HG02798 (cell line): ENCODE measurements around the gene PLIN1.

ENCODE experiments used
- ATAC-seq: cut with Tn5 transposase; IDR thresholded peaks from one replicate; pipeline ENCODE4 v1.9.1; 2021; ENCODE audit warnings: mild to moderate bottlenecking; ENCODE audit not compliant: unreplicated experiment, poor library complexity

Gene PLIN1

DNA sequence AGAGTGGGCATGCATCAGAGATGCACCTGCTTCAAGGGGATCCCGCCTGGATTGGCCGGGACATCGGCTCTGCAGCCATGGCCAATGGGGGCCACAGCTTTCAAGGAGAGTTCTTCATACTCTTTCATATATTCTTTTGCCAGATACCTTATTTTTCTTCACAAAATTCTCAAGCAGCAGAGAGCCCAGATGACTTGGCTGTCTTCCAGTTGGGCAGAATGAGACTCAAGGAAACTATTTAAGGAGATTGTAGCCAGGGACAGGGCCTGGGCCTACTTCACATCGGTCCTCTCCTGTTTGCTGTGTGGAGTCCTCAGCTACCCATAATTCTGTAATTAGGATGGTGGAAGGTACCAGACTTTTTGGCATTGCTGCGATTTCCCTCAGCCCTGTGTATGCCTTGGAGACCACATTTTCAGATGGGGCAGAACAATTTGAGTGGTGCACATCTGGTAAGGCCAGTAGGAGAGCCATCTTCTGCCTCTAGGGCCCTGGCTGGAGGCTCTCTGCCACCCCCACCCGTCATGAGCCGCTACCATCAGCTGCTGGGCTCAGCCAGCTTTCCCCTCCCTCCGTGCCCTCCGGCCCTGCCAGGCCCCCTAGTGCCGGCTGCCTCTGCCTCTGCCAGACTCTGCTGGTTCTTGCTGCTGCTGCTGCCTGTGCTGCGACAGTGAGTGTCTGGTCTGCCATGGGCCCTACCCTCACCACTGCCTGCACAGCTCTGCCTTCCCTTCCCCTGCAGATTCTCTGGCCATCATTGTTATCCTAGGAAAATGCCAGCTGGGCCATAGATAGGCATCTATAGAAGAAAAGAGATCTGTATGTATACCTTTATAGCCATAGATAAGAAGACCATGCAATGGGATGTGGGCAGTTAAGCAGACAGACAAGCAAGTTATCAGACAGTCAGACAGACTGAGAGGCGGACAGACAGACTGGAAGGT, 6.7 kb downstream of the PLIN1 start:
- no peak for ATAC-seq

DNA sequence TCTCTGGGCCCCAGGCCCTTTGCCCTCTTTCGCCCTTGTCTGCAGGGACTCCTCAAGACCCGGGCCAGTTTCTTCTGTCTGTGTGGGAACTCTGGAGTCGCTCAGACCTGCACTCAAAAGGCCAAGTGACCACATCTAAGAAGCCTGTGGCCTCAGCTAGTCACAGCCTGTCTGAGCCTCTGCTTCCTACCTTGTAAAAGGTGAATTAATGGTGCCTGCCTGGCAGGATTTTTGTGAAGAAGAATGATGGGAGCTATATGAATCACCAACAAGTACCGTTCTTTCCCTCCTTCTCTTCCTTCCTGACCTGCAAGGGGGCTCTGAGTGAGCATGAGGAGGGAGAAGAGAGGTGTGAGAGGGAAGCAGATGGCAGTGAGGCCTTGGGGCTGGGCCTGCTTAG, 7.5 kb downstream of the PLIN1 start:
- no peak for ATAC-seq

DNA sequence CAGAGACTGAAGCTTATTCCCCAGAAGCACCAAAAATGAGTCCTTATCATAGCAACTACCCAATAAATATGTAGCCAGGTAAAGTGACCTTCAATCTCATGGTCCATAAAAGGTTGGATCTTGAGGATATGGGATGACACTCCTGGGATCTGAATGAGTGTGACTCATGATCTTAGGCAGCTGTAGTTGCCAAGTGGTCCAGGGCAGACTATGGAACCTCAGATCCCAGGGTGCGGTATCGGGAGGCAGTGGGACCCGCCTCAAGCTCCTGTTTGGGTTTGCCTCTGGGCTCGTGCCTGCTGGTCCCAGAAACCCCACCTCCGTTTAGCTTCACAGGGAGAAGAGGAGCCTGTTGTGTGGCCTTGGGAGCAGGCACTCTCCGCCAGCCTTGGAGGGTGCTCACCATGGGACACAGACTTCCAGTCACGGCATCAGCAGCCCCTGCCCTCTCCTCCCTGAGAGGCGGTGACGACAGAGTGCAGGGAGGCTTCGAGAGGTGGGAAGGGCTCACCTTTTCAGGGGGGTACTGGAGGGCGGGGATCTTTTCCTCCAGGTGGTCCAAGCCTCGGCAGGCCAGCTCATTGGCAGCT, 8.1 kb downstream of the PLIN1 start:
- no peak for ATAC-seq

DNA sequence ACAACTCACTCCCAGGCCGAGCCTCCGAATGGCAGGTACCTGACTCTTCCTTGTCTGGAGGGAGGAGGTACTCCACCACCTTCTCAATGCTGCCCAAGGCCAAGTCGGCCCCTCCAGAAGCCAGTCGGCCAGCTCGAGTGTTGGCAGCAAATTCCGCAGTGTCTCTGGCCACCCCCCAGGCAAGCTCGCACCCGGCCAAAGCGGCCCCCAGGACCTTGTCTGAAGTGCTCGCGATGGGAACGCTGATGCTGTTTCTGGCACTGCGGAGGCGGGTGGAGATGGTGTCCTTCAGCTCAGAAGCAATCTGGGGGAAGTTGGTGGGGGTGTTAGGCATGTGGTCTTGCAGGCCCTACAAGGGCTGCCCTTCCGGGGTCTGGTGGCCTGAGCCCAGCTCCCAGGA, 9.2 kb downstream of the PLIN1 start:
- ATAC-seq, result no peak

DNA sequence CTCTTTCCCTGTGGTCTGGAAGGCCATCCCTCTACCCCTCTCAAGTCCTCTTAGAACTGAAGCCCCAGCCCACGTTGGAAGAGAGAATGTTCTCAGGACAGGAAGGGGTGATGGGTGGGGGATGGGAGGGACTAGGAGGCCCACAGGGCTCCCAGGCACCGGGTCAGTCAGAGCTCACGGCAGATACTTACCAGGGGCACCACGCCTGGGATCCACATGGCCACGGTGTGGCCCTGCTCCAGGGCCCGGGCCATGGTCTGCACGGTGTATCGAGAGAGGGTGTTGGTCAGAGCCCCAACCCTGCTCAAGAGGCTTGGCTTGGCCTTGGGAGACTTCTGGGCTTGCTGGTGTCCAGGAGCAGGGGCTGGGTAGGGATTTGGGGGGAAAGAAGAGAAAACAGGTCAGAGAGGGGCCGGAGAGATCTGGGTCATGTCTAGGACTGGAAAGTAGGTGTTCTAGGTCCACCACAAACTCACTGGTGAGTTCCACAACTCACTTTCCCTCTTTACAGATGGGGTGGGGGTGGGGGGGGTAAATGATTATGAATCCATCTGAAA, 9.8 kb downstream of the PLIN1 start:
- ATAC-seq, result no peak

DNA sequence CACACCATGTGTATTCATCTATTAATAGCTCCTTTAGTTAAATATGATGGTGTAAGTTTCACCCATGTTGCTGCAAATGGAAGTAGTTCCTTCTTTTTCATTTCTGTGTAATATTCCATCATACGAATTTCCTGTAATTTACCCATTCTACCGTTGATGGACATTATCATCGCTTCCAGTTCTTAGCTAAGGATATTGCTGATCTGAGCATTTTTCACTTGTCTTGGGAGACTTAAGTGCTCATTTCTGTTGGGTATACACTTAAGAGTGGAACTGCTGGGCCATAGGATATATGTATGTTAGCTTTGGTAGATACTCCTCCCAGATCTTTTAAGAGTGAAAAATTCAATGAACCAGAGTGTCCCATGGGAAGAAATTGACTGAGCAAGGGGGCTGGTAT, 11.0 kb downstream of the PLIN1 start:
- ATAC-seq, result no peak

DNA sequence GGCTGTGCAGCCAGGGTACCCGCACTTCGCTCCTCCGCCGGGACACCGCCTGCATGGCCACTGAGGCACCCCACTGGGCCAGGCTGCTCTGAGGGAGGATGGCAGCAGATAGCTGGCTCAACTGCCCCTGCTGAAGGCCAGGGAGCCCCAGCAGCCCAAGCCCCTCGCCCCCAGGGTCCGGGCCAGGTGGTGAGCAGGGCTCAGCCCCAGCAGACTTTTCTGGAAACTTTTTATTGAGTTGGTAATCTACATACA, 11.5 kb downstream of the PLIN1 start:
- ATAC-seq, result no peak

DNA sequence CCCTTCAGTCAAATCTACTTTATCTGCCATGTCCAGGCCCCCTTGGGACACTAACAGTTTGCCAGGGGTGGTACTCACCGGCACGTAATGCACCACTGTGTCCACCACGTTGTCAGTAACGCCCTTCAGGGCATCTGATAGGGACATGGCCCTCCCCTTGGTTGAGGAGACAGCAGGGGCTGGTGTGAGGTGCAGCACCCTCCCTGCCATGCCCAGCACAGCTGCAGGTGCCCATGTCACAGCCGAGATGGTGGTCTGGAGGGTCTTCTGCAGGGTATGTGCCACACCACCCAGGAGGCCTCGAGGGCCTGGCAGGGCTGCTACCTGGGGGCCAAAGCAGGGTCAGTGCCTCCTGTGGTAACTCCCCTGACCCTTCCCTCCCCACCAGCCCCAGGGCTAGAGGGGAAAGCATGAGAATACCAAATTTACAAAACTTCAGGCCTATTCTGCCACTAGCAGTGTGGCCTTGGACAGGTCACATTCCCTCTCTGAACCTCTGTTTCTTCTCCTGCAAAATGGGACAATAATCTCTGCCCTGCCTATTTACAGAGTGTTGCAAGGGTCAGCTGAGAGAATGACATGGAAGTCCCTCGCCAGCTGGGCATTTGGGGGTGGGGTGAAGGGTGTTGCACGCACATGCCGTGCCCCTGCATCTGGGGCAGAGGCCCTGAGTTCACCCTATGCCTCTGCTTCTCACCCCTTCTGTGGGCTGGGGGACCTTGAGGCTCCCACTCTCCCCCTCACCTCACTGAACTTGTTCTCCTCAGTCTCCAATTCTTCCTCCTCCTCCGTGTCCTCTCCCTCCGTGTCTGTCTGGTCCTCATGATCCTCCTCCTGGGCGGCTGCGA, 12.1 kb downstream of the PLIN1 start:
- ATAC-seq, result no peak

DNA sequence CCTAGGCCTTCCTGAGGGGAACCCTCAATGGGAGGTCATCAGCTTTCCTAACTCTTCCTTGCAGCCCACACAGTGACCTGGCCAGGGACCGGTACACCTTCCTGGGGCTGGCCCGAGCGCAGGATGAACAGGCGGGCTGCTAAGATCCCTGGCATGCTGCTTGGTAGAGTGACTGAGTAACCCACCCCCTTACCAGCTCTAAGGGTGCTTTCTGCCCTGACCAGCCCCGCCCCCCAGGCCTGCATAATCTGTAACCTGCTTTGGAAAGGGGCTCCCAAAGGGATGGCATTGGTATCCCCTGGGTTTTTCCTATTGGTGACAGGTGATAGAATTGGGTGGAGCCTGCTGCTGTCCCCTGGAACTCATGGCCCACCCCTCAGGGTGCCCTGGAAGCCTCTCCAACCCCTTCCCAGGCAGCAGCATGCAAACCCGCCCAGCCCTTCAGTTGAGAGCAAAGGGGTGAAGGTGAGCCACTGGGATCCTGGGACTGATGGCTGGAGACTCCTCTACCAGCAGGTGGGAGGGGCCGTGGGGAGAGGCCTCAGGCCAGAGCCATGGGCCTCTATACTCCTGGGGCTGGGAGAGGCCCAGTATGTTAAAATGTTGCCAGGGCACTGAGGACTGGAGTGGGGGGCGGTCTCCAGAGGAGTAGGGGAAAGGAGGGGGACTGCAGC, 12.8 kb downstream of the PLIN1 start:
- no peak for ATAC-seq

DNA sequence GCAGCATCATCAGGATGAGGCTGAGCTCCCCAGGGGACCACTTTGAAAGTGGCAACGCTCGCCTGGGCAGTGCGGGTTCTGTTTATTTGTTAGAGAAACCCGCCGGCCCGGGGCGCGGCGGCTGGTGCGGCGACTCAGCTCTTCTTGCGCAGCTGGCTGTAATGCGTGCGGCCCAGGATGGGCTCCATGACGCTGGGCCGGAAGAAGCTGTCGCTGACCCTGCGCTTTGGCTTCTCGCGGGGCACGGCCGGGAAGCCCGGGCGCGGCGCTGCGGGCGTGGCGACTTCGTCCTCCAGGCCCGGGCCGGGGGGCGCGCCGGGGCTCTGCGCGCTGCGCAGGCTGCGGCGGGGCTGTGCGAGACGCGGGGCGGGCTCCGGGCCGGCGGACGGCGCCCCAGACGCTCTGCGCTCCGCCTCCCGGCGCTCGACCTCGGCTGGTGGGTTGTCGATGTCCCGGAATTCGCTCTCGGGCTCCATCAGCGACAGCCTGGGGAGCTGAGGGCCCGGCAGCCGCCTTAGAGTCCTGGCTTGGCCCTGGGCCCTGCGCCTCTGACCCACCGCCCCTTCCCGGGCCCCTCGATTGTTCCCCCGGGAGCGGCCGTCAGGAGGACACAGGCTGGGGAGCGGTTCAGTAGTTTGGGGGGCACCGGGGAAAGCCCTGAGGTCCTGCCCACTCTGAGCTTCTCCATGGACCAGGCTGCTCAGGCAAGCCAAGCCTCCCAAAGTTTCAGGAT, 13.6 kb downstream of the PLIN1 start:
- ATAC-seq, result peak; percentile 41

DNA sequence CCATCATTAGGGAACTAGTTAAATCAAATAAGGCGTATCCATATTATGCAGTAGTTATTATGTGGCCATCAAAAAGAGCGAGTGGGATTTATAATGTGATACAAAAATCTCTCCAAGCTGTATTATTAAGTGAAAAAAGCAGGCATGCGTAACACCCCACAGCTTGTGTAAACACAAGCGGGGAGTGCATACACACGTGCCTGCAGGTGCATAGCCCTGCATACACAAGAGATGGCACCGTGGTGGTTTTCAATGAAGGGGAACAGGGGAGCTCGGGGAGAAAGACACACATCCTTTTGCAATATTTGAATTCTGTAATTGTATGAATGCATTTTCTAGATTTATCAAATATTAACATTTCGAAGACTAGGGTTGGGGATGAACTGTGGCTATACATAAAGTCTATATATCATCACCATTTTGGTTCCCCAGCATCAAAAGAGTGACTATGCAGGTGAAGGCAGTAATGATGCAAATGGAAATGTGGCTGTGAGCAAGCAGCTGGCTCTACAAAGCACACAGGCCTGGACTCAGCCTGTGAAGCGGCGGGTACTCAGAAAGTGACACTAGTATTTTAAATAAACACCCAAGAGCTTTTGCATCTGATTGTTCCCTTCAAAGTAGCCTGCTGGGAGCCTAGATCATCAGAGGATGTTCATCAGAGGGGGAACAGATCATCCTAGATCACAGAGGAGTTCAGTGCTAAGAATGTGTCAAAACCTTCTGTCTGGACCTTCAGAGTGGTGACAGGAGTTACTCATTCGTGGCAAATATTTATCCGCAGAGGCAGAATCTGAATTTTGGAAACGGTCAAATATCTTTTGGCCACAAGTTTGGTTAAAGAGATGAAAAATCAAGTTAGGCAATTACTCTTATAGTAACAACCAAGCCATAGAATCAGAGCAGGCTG, 14.5 kb downstream of the PLIN1 start:
- ATAC-seq, result no peak

DNA sequence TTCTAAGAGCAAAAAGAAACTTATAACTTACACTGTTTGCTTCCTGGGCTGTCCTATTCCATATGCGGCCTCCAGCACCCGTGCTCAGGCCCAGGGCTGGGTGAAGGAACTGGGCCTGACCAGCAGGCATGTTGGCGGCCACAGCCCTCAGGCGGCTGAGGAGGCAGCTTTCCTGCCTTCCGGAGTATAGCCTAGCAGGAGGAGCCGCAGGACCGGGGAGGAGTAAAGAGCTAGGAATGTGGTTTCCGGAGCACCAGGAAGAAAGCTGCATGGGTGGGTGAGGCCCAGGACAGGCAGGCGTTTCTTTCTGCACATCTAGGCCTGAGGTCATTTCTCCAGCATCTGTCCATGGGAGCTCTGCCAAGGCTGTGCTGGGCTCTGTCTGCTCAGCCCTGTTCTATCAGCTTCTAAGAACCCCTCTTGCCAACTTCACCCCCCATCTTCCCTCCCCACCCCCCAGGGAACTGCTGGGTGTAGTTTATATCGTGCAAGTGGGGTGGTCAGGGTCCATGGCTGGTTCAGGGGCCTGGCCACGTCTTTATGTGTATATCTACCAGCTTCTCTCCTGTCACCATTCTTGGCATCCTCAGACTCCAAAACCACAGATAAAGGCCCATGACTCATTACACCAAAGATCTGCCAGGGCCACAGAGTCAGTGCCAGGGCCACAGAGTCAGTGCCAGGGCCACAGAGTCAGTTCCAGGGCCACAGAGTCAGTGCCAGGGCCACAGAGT, 16.1 kb downstream of the PLIN1 start:
- no peak for ATAC-seq

DNA sequence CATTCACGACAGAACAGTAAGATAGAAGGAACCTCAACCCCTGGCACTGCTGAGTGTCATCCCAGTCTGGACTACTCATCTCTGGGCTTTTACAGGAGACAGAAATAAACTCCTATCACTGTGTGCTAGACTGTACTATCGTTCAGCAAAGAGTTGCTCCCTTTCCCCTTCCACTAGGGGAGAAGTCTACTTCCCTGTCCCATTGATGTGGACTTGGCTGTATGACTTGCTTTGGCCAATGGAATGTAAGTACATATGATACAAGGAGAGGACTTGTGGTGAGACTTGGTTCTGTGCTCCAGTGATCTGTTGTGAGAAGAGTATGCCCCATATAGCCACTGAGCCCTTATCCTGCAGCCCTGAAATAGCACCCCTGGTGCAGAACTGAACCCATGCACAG, 18.6 kb downstream of the PLIN1 start:
- ATAC-seq, result no peak

DNA sequence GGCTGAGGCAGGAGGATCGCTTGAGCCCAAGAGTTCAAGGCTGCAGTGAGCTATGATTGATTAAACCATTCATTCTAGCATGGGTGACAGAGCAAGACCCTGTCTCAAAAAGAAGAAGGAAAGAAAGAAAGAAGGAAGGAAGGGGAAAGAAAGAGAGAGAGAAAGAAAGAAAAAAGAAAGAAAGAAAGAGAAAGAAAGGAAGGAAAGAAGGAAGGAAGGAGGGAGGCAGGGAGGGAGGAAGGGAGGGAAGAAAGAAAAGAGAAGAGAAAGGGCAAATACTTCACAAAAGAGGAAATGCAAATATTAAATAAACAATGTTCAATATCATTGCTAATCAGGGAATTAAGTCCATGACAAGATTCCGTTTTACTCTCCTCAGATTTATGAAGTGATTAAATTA, 19.9 kb downstream of the PLIN1 start:
- no peak for ATAC-seq

DNA sequence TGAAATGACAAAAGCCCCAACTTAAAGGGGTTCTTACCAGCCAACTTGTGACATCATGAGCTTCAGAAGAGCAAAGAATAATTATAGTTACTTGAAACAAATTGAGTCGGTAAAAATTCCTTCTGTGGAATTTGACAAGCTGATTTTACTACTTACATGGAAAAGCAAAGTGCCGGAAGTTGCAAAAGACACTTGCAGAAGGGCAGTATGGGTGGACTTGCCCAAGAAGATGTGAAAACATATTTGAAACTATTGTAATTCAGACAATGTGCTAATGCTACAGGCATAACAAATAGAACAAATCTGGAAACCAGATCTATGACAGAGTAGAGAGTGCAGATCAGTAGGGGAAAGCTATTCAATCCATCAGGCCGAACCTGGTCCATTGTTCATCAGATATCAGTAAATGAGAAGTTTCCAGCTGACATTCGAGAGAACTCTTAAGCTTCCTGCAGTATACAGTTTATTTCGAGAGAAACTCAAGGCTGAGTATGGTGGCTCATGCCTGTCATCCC, 21.4 kb downstream of the PLIN1 start:
- ATAC-seq, result no peak

DNA sequence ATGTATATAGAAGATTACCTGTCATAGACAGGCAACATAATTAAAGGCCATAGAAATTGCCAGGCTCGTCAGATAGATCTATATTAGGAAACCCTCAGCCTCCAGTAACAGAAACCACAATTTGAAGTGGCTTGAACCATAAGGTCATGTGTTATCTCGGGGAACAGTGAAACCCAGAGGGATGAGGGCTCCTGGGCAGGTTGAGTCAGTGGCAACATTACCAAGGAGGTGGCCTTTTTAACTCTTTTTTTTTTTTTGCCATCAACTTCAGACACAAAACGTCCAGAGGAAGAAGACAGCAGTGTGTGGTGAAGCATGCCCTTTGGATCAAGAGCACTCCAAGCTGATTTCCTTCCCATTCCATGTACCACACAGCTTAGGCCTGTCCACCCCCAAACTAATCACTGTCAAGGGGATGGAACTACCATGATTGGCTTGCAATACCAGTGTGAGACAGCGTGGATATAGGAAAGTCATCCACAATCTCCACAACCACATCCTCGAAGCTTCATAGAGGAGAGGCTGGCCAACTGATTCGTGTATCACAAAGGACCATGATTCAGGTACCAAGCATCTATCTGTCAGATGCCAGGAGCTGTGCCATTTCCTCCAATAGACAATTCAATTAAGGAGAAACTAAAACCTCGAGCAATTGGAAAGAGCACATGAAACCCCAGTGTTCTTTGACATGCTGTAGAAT, 22.9 kb downstream of the PLIN1 start:
- no peak for ATAC-seq
